Natural killer cell (primary cell): Measurements from ENCODE around the gene KDM4B. TPM values are rescaled to one million over a fixed set of nuclear protein-coding genes. Genes with fewer than 3 reads are reported as not detected.
A peak's percentile ranks its signal among the peaks of the same experiment; 100 is the strongest.

Experiments
- ATAC-seq, 3 donors: fragments of 150-1000 bp in 2 of 3; fragments of 200-7000 bp in 1 of 3; cut with Tn5 transposase; 1 replicate in 1 of 3; 2 replicates in 2 of 3; pipeline ENCODE4 v1.10.0; 2021; ENCODE audit warnings: mild to moderate bottlenecking in 2 of 3, moderate library complexity in 2 of 3
- DNase-seq, 2 donors: peaks; one replicate each; pipeline versions ENCODE4 v3.0.0 to v3.0.0-alpha.2; 2013 to 2021; ENCODE audit warnings: mixed read lengths in 1 of 2
- H3K27ac ChIP-seq: one replicate; pipeline ENCODE4 v1.5.1; 2013; ENCODE audit warnings: mild to moderate bottlenecking, low read length
- H3K27me3 ChIP-seq: one replicate; pipeline ENCODE4 v1.6.1; 2013; ENCODE audit warnings: low read length; ENCODE audit not compliant: control insufficient read depth, insufficient read depth
- H3K36me3 ChIP-seq: one replicate; pipeline ENCODE4 v1.6.1; 2013; ENCODE audit warnings: low read length; ENCODE audit not compliant: control insufficient read depth, insufficient read depth
- H3K4me1 ChIP-seq: one replicate; pipeline ENCODE4 v1.6.1; 2013; ENCODE audit warnings: low read length; ENCODE audit not compliant: control insufficient read depth, insufficient read depth
- H3K4me3 ChIP-seq: one replicate; pipeline ENCODE4 v1.5.1; 2013; ENCODE audit warnings: low read length
- H3K9me3 ChIP-seq: one replicate; pipeline ENCODE4 v1.6.1; 2013; ENCODE audit warnings: low read length; ENCODE audit not compliant: control insufficient read depth, insufficient read depth
- H3K27ac Mint-ChIP-seq, 2 donors: one replicate each; pipeline ENCODE4 v1.8.0; 2022; ENCODE audit warnings: mild to moderate bottlenecking in 2 of 2, mixed read lengths in 2 of 2, moderate library complexity in 1 of 2
- H3K27me3 Mint-ChIP-seq, 2 donors: one replicate each; pipeline ENCODE4 v1.8.0; 2022; ENCODE audit warnings: low read depth in 2 of 2, mixed read lengths in 2 of 2
- H3K36me3 Mint-ChIP-seq: one replicate; pipeline ENCODE4 v1.8.0; 2022; ENCODE audit warnings: mixed read lengths
- H3K4me1 Mint-ChIP-seq, 2 donors: one replicate each; pipeline ENCODE4 v1.8.0; 2022; ENCODE audit warnings: mixed read lengths in 2 of 2
- H3K4me3 Mint-ChIP-seq: one replicate; pipeline ENCODE4 v1.8.0; 2022; ENCODE audit warnings: mild to moderate bottlenecking, moderate library complexity, mixed read lengths
- H3K9me3 Mint-ChIP-seq, 2 donors: one replicate each; pipeline ENCODE4 v1.8.0; 2022; ENCODE audit warnings: mixed read lengths in 2 of 2
- CTCF ChIP-seq: fragments of 200-600 bp; IDR thresholded peaks from one replicate; pipeline ENCODE4 v1.8.0; 2022; ENCODE audit warnings: antibody characterized with exemption
- WGBS: methylation state at CpG from one replicate; pipeline ENCODE4 v1.1.7; 2013; ENCODE audit warnings: missing lambda C conversion rate; ENCODE audit not compliant: insufficient coverage; 5-methylcytosine and 5-hydroxymethylcytosine counted together
- intact Hi-C: fragments of 100-400 bp; cut with micrococcal nuclease; formaldehyde crosslinking; loops from one replicate; pipeline ENCODE4 v1.14.2; 2022
- total RNA-seq, 4 donors: library from RNA; stranded (reverse); fragments of 120-200 nt in 1 of 4; gene quantifications; one replicate each; pipeline versions ENCODE4 v1.2.3 to v1.2.4, GENCODE V29; 2013 to 2022

Gene KDM4B
- total RNA-seq, 3 donors from 2014 or later (not counting 1 experiment from before 2014, with no cell fraction given), result 68.0 to 73.5 (median 68.1) TPM

GRCh38 chr19:5074830-5075394 is 106.0 kb downstream of the KDM4B start:
- ATAC-seq (peak; percentile 17 to 33 (median 23)), DNase-seq (peak; percentile 23 to 27)
- no peaks in the 10 kb centered on the region for H3K36me3 Mint-ChIP-seq
- H3K27me3 Mint-ChIP-seq, result no peaks in the 10 kb centered on the region
- Histone ChIP-seq H3K27me3 (no peaks in the 10 kb centered on the region), H3K9me3 (no peaks in the 10 kb centered on the region), H3K36me3 (peaks cover 15% of the 10 kb centered on the region), H3K27ac (peak overlapping the region; percentile 45), H3K4me3 (no peak overlapping the region), H3K4me1 (peaks cover 84% of the 10 kb centered on the region)
- H3K4me3 Mint-ChIP-seq, result peak overlapping the region; percentile 84
- intact Hi-C loops, result loop anchor here (5.0 kb wide), 1 partner anchor 62 kb away; no protein-coding TSS in a partner anchor
- H3K9me3 Mint-ChIP-seq, result no peaks in the 10 kb centered on the region
- peaks cover 64 to 77% of the 10 kb centered on the region in 2 donors for H3K4me1 Mint-ChIP-seq
- 50% methylated on average over 27 of the region's 27 CpGs for WGBS
- TF ChIP-seq CTCF, result no peak
- peak overlapping the region; percentile 71 to 78 for H3K27ac Mint-ChIP-seq

GRCh38 chr19:5075597-5075996 is 106.7 kb downstream of the KDM4B start:
- peaks cover 18% of the 10 kb centered on the region for H3K36me3 ChIP-seq
- 29% methylated on average over 13 of the region's 13 CpGs for WGBS
- H3K4me3 Mint-ChIP-seq, result peak overlapping the region; percentile 84
- H3K27me3 ChIP-seq, result no peaks in the 10 kb centered on the region
- DNase-seq (peak; percentile 44 to 51), ATAC-seq (peak; percentile 77 to 83 (median 81))
- H3K27ac Mint-ChIP-seq, result peak overlapping the region; percentile 71 to 78
- H3K36me3 Mint-ChIP-seq, result peaks cover 7% of the 10 kb centered on the region
- no peak for TF ChIP-seq CTCF
- H3K9me3 ChIP-seq, result no peaks in the 10 kb centered on the region
- H3K4me1 Mint-ChIP-seq, result peaks cover 57 to 70% of the 10 kb centered on the region in 2 donors
- no peak overlapping the region for H3K4me3 ChIP-seq
- peak overlapping the region; percentile 45 for H3K27ac ChIP-seq
- no peaks in the 10 kb centered on the region for H3K9me3 Mint-ChIP-seq
- peaks cover 80% of the 10 kb centered on the region for H3K4me1 ChIP-seq
- intact Hi-C loops, result loop anchor here (5.0 kb wide), 1 partner anchor 62 kb away; no protein-coding TSS in a partner anchor
- H3K27me3 Mint-ChIP-seq, result no peaks in the 10 kb centered on the region

DNA sequence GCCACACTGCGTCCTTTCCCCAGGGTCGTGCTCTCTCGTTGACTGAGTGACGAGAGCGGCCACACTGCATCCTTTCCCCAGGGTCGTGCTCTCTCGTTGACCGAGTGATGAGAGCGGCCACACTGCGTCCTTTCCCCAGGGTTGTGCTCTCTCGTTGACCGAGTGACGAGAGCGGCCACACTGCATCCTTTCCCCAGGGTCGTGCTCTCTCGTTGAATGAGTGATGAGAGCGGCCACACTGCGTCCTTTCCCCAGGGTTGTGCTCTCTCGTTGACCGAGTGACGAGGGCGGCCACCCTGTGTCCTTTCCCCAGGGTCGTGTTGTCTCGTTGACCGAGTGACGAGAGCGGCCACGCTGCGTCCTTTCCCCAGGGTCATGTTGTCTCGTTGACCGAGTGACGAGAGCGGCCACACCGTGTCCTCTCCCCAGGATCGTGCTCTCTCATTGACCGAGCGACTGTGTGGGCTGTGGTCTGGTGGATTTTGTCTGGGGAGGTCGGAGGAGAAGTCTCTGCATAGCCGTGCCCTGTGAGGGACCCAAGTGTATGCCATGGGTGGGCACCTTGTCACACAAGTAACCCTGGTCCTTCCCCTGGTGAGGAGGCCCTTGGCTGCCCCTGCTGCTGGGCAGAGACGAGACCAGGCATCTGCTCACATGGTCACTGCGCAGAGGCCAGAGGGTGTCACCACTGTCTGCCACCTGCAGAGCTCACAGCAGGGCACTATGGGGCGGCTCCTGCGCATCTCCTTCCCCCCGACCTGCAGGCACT is 107.7 kb downstream of the KDM4B start:
- peaks cover 23% of the 10 kb centered on the region for H3K36me3 ChIP-seq
- ATAC-seq, result no peak
- no peaks in the 10 kb centered on the region for H3K9me3 ChIP-seq
- peak overlapping the region; percentile 65 to 73 for H3K27ac Mint-ChIP-seq
- H3K9me3 Mint-ChIP-seq, result no peaks in the 10 kb centered on the region
- H3K4me1 Mint-ChIP-seq, result peaks cover 49 to 61% of the 10 kb centered on the region in 2 donors
- intact Hi-C loops, result loop anchor here (5.0 kb wide), 1 partner anchor 61 kb away; no protein-coding TSS in a partner anchor
- peaks cover 10% of the 10 kb centered on the region for H3K36me3 Mint-ChIP-seq
- no peak for TF ChIP-seq CTCF
- H3K4me3 ChIP-seq, result no peak overlapping the region
- H3K4me3 Mint-ChIP-seq, result peak overlapping the region; percentile 52
- no peaks in the 10 kb centered on the region for H3K27me3 ChIP-seq
- H3K27me3 Mint-ChIP-seq, result no peaks in the 10 kb centered on the region
- peaks cover 70% of the 10 kb centered on the region for H3K4me1 ChIP-seq
- DNase-seq, result no peak
- 96% methylated on average over 41 of the region's 44 CpGs for WGBS
- no peak overlapping the region for H3K27ac ChIP-seq
